Measurements from ENCODE around the gene GNG11.

The GNG11 gene

DNA sequence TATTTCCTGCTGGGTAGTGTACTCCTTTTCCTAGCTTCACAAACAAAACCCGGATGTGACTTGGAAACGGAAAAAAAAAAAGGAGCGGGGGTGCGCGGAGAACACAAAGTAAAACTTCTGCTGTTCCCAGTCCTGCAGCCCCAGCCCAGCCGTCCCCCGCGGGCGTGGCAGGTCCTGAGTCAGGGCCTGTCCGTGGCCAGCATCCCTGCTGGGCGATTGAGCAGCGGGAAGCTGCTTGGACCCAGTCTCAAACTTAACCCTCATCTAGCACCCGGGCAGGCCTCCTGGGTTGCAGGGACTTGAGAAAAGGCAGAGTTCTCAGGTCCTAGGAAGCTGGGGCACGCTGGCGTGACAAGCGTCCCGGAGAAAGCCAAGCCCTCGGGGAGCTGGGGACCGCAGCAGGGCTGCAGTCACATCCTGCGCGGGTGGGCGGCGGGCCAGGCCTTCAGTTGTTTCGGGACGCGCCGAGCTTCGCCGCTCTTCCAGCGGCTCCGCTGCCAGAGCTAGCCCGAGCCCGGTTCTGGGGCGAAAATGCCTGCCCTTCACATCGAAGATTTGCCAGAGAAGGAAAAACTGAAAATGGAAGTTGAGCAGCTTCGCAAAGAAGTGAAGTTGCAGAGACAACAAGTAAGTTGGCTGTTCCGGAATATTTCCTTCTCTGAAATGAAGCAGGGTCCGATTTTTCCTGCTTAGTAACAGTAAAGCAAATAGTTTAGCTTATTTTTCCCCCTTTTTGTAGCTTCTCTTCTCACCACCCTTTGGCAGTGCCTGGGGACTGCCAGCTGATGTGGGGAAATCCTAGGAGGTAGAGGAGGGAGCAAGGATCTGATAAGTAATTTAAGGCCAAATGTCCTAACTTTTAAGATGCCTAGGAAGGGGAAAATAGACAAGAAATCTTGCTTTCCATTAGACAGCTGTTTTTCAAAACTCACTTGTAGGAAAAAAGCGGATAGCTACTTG lies at the start of gene GNG11:
TSS of gene GNG11 (plus strand) at position 129 of the 960 bp plus-strand sequence. CDS start at position 532, 403 bp downstream.
- H3K27ac Mint-ChIP-seq, result peak within 1 kb of the TSS; percentile 45
- no peaks in the 10 kb centered on the region for H3K36me3 Mint-ChIP-seq (ENCODE audit: low read depth)
- H3K9me3 Mint-ChIP-seq, result no peaks in the 10 kb centered on the region
- intact Hi-C loops (cut with micrococcal nuclease), result no loop called here
- peak within 1 kb of the TSS; percentile 75 for H3K4me3 Mint-ChIP-seq
- H3K27me3 Mint-ChIP-seq, result peaks cover 42% of the 10 kb centered on the region
- H3K4me1 Mint-ChIP-seq (ENCODE audit: low read depth), result peaks cover 8% of the 10 kb centered on the region

DNA sequence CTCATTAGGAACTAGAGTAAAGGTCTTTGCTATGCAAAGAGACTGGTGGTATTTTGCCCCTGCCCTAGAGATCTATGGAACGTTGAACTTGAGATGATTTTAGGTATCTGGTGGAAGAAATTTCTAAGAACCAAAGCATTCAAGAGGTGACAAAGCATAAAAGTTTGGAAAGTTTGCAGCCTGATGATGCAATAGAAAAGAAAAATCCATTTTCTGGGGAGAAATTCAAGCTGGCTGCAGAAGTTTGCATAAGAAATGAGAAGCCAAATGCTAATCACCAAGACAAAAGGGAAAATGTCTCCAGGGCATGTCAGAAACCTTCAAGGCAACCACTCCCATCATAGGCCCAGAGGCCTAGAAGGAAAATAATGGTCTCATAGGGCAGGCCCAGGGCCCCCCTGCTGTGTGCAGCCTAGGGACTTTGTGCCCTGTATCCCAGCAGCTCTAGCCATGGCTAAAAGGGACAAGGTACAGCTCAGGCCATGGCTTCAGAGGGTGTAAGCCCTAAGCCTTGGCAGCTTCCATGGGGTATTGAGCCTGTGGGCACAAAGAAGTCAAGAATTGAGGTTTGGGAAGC lies 47.4 kb upstream of the GNG11 start:
- no peaks in the 10 kb centered on the region for H3K9me3 Mint-ChIP-seq
- no peaks in the 10 kb centered on the region for H3K27me3 Mint-ChIP-seq
- no peaks in the 10 kb centered on the region for H3K4me1 Mint-ChIP-seq (ENCODE audit: low read depth)
- intact Hi-C loops (cut with micrococcal nuclease), result no loop called here
- no peak overlapping the region for H3K27ac Mint-ChIP-seq
- H3K4me3 Mint-ChIP-seq, result no peak overlapping the region
- no peaks in the 10 kb centered on the region for H3K36me3 Mint-ChIP-seq (ENCODE audit: low read depth)

GRCh38 chr7:93877742-93878141 lies 43.8 kb upstream of the GNG11 start:
- no peaks in the 10 kb centered on the region for H3K36me3 Mint-ChIP-seq (ENCODE audit: low read depth)
- no peak overlapping the region for H3K4me3 Mint-ChIP-seq

DNA sequence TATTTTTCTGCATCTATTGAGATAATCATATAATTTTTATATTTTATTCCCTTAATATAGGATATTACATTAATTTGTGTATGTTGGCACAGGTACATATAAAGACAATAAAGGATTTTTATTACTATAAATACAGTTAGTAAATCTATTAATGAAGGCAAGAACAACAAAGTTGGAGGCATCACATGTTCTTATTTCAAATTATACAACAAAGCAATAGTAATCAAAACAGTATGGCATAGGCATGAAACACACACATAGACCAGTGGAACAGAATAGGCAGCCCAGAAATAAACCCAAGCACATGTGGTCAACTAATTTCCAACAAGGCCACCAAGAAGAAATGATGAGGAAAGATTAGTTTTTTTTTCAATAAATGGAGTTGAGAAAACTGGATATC lies 42.2 kb upstream of the GNG11 start:
- Mint-ChIP-seq H3K4me3 (no peak overlapping the region), H3K27ac (no peak overlapping the region), H3K27me3 (no peaks in the 10 kb centered on the region), H3K4me1 (ENCODE audit: low read depth) (no peaks in the 10 kb centered on the region), H3K36me3 (ENCODE audit: low read depth) (no peaks in the 10 kb centered on the region), H3K9me3 (no peaks in the 10 kb centered on the region)
- intact Hi-C loops (cut with micrococcal nuclease), result no loop called here

More at GRCh38 chr7:93877742-93878141, 43.8 kb upstream of the GNG11 start:
- H3K27me3 Mint-ChIP-seq, result no peaks in the 10 kb centered on the region
- no peaks in the 10 kb centered on the region for H3K4me1 Mint-ChIP-seq (ENCODE audit: low read depth)
- H3K9me3 Mint-ChIP-seq, result no peaks in the 10 kb centered on the region
- intact Hi-C loops (cut with micrococcal nuclease), result no loop called here
- H3K27ac Mint-ChIP-seq, result no peak overlapping the region

DNA sequence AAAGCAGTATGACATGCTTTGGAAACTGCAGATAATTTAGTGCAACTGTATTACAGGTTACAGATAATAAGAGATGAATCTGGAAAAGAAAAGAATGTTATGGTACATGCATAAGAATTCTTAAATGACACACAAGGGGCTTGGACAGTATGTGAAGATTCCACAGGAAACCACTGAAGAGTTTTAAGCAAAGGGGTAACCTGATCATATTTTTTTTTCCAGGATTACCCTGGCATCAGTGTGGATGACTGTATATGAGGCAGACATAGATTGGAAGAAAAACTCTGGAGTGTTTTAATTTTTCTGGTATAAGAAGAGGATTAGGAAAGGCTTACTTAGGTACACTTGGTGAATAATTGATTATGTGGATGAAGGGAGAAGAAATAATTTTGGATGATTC lies 39.1 kb upstream of the GNG11 start:
- Mint-ChIP-seq H3K9me3 (no peaks in the 10 kb centered on the region), H3K27ac (no peak overlapping the region), H3K27me3 (peaks cover 2% of the 10 kb centered on the region), H3K36me3 (ENCODE audit: low read depth) (no peaks in the 10 kb centered on the region), H3K4me1 (ENCODE audit: low read depth) (no peaks in the 10 kb centered on the region), H3K4me3 (no peak overlapping the region)
- intact Hi-C loops (cut with micrococcal nuclease), result no loop called here

DNA sequence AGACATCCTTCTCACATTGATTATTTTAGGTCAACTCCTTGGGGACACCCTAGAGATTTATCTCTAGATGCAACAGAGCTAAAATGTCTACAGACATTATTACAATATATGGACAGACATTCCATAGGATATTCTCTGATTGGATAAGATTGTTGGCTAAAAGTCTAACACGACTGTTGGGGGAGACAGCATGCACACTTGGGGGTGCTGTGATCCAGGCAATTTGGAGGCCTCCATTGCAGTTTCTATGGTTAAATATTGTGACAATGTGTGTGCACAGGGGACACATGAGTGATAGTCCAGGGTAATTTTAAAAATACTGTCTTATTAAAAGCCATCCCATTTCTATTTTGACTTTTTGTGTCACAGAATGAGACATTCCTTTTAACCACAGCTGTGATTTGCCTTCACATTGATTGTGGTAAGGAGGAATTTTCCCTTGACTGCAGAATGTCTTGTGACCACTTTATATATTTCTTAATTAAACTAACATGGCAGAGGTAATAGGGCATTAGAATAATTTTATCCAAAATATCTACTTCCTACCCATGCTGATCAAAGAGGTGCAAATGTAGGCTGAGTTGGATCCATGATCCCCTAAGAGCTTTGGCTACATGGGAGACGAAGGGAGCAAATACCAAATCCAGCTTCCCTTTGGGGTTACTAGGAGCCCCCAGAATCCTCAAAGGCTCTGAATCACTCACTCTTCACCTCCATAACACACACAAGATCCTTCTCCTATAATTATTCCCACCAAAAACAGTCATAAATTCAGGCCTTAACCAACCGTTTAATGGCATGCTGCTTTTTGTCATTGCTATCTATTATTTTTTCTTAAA lies 38.2 kb upstream of the GNG11 start:
- Mint-ChIP-seq H3K27me3 (peaks cover 4% of the 10 kb centered on the region), H3K27ac (no peak overlapping the region), H3K9me3 (no peaks in the 10 kb centered on the region), H3K4me1 (ENCODE audit: low read depth) (no peaks in the 10 kb centered on the region), H3K4me3 (no peak overlapping the region), H3K36me3 (ENCODE audit: low read depth) (no peaks in the 10 kb centered on the region)
- intact Hi-C loops (cut with micrococcal nuclease), result no loop called here

- Mint-ChIP-seq H3K36me3 (ENCODE audit: low read depth) (no peaks in the 10 kb centered on the region), H3K27ac (no peak overlapping the region), H3K9me3 (no peaks in the 10 kb centered on the region), H3K4me1 (ENCODE audit: low read depth) (no peaks in the 10 kb centered on the region), H3K27me3 (peaks cover 8% of the 10 kb centered on the region), H3K4me3 (no peak overlapping the region)
- intact Hi-C loops (cut with micrococcal nuclease), result no loop called here
Measured at GRCh38 chr7:93883917-93884345, 37.6 kb upstream of the GNG11 start.

GRCh38 chr7:93884541-93884940 lies 37.0 kb upstream of the GNG11 start:
- Mint-ChIP-seq H3K36me3 (ENCODE audit: low read depth) (no peaks in the 10 kb centered on the region), H3K27ac (no peak overlapping the region), H3K4me3 (no peak overlapping the region), H3K9me3 (no peaks in the 10 kb centered on the region), H3K4me1 (ENCODE audit: low read depth) (no peaks in the 10 kb centered on the region), H3K27me3 (peaks cover 15% of the 10 kb centered on the region)
- intact Hi-C loops (cut with micrococcal nuclease), result no loop called here

- Mint-ChIP-seq H3K27me3 (peaks cover 41% of the 10 kb centered on the region), H3K4me3 (no peak overlapping the region), H3K27ac (no peak overlapping the region), H3K9me3 (no peaks in the 10 kb centered on the region), H3K4me1 (ENCODE audit: low read depth) (peaks cover 6% of the 10 kb centered on the region), H3K36me3 (ENCODE audit: low read depth) (no peaks in the 10 kb centered on the region)
- intact Hi-C loops (cut with micrococcal nuclease), result no loop called here
Measured at GRCh38 chr7:93889261-93889660, 32.3 kb upstream of the GNG11 start.

DNA sequence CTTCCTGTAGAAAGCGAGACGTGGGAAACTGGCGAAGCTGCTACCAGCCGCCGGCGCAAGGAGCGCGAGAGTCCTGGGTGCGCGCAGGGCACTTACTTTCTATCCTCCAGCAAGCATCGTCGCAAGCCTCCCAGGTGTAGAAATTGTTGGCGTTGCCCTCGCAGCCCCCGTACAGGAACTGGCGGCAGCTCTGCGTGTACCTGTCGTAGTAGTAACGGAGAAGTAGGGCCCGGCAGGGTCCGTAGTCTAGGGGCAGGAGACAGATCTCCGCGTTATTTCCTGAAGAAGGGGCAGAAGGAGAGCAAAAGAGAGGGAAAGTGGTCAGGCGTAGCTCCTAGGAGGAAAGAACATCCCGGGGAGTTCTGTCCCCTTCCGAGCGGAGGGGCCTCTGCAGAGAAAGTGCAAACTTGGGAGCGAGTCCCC lies 31.5 kb upstream of the GNG11 start:
- intact Hi-C loops (cut with micrococcal nuclease), result no loop called here
- peaks cover 6% of the 10 kb centered on the region for H3K4me1 Mint-ChIP-seq (ENCODE audit: low read depth)
- no peak overlapping the region for H3K27ac Mint-ChIP-seq
- no peaks in the 10 kb centered on the region for H3K36me3 Mint-ChIP-seq (ENCODE audit: low read depth)
- peaks cover 43% of the 10 kb centered on the region for H3K27me3 Mint-ChIP-seq
- H3K9me3 Mint-ChIP-seq, result no peaks in the 10 kb centered on the region
- no peak overlapping the region for H3K4me3 Mint-ChIP-seq

DNA sequence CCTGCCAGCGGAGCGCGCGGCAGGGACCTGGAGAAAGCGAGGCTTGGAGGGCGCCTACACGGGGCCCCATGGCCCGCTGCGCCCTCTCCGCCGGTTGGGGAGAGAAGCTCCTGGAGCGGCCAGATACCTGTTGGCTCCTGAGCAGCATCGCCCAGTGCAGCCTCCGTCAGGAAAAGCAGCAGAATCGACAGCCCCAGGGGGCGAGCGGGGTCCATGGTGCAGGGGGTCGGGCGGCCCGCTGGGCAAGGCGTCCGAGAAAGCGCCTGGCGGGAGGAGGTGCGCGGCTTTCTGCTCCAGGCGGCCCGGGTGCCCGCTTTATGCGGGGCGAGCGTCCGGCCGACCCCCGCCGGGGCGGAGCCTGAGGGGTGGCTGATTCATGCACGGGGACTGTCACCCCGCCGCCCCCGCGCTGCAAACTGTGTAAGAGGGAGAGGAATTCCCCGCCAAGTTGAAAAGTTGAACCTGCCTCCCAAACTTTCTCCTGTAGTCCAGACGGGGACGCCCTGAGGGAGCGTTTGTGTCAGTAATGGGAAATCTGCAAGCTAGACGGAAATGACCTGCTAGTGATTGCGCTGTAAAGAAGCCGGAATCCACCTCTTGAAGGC lies 31.0 kb upstream of the GNG11 start, which contains the start of gene TFPI2:
TSS of gene TFPI2 (minus strand) at position 290 of the 605 bp plus-strand sequence. CDS start at position 215, 75 bp downstream.
- intact Hi-C loops (cut with micrococcal nuclease), result no loop called here
- Mint-ChIP-seq H3K27me3 (peaks cover 43% of the 10 kb centered on the region), H3K36me3 (ENCODE audit: low read depth) (no peaks in the 10 kb centered on the region), H3K9me3 (no peaks in the 10 kb centered on the region), H3K4me1 (ENCODE audit: low read depth) (peaks cover 6% of the 10 kb centered on the region), H3K4me3 (no peak within 1 kb of the TSS), H3K27ac (no peak within 1 kb of the TSS)

DNA sequence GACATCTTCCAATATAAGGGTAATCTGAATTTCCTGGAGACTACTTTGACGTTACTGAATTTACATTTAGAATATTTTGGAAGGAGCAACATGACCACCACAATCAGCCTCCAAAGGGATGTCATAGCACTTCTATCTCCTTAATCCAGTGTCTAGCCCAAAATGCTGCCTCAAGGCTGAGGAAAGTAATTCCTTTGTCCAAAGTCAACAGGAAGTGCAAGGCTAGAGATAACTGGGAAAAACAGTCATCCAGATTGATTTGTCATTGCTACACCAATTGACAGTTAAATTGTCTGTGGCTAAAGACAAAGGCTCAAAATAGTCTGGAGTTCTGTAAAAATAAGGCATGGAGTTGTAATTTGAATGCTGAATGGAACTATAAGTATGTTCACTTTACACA lies 27.1 kb upstream of the GNG11 start:
- Mint-ChIP-seq H3K4me3 (no peak overlapping the region), H3K27ac (no peak overlapping the region), H3K36me3 (ENCODE audit: low read depth) (no peaks in the 10 kb centered on the region), H3K9me3 (no peaks in the 10 kb centered on the region), H3K27me3 (peaks cover 32% of the 10 kb centered on the region), H3K4me1 (ENCODE audit: low read depth) (peaks cover 6% of the 10 kb centered on the region)
- intact Hi-C loops (cut with micrococcal nuclease), result no loop called here

- intact Hi-C loops (cut with micrococcal nuclease), result no loop called here
- Mint-ChIP-seq H3K9me3 (no peaks in the 10 kb centered on the region), H3K4me3 (no peak overlapping the region), H3K4me1 (ENCODE audit: low read depth) (peaks cover 3% of the 10 kb centered on the region), H3K27ac (no peak overlapping the region), H3K36me3 (ENCODE audit: low read depth) (no peaks in the 10 kb centered on the region), H3K27me3 (peaks cover 29% of the 10 kb centered on the region)
Measured at GRCh38 chr7:93894966-93895640, 26.4 kb upstream of the GNG11 start.
